IPS DF 19.7 (cell line): ENCODE data around the gene LBX1.
"Not testable (repeated sequence)": the region's sequence is repeated elsewhere in the genome, so short reads cannot be mapped to it uniquely, and the experiment has no call there.

Source experiments
- DNase-seq: peaks from one replicate; pipeline ENCODE4 v3.0.0-alpha.2; 2013; ENCODE audit warnings: low read depth, low spot score

Gene LBX1

GRCh38 chr10:101208543-101208942 is 20.7 kb downstream of the LBX1 start:
- no peak for DNase-seq

- no peak for DNase-seq
Observed at GRCh38 chr10:101207026-101207425, 22.2 kb downstream of the LBX1 start.

- DNase-seq = not testable (repeated sequence)
Observed at GRCh38 chr10:101202667-101203066, 26.6 kb downstream of the LBX1 start.

- DNase-seq = not testable (repeated sequence)
Observed at GRCh38 chr10:101198326-101198977, 30.8 kb downstream of the LBX1 start.

- no peak for DNase-seq
Observed at GRCh38 chr10:101195921-101196320, 33.3 kb downstream of the LBX1 start.

GRCh38 chr10:101189461-101190401 is 39.5 kb downstream of the LBX1 start:
- DNase-seq = peak; percentile 56

GRCh38 chr10:101188942-101189341 is 40.3 kb downstream of the LBX1 start:
- DNase-seq = no peak

GRCh38 chr10:101183458-101184183 is 45.6 kb downstream of the LBX1 start:
- DNase-seq = no peak

- DNase-seq = no peak
Observed at GRCh38 chr10:101182936-101183335, 46.3 kb downstream of the LBX1 start.
